MM.1S (cell line): ENCODE data around the gene SLC24A3.

ENCODE experiments used
- DNase-seq: peaks from one replicate; pipeline ENCODE4 v3.0.0-alpha.2; 2015
- H2AFZ ChIP-seq: fragments of 300-600 bp; sonication (generic); 2 replicates; pipeline ENCODE4 v1.6.0; 2016; ENCODE audit warnings: antibody characterized with exemption, low read length
- H3F3A ChIP-seq: fragments of 300-600 bp; sonication (generic); 2 replicates; pipeline ENCODE4 v1.6.1; 2016; ENCODE audit warnings: mild to moderate bottlenecking, antibody characterized with exemption, low read length, moderate library complexity, mixed read lengths; ENCODE audit not compliant: insufficient read depth
- H3K27ac ChIP-seq: fragments of 300-600 bp; sonication (generic); 2 replicates; pipeline ENCODE4 v1.5.1; 2016; ENCODE audit warnings: mild to moderate bottlenecking, low read length
- H3K27me3 ChIP-seq: fragments of 300-600 bp; sonication (generic); replicated peaks from 2 replicates; pipeline ENCODE4 v1.6.0; 2016; ENCODE audit warnings: low read length; ENCODE audit not compliant: insufficient read depth
- H3K36me3 ChIP-seq: fragments of 300-600 bp; sonication (generic); replicated peaks from 2 replicates; pipeline ENCODE4 v1.6.1; 2016; ENCODE audit warnings: mild to moderate bottlenecking, low read length, mixed read lengths; ENCODE audit not compliant: insufficient read depth
- H3K4me1 ChIP-seq: fragments of 300-600 bp; sonication (generic); 2 replicates; pipeline ENCODE4 v1.6.1; 2016; ENCODE audit warnings: low read length, mixed read lengths
- H3K4me2 ChIP-seq: fragments of 300-600 bp; sonication (generic); 2 replicates; pipeline ENCODE4 v1.6.0; 2016; ENCODE audit warnings: low read depth, low read length
- H3K4me3 ChIP-seq: fragments of 300-600 bp; sonication (generic); 2 replicates; pipeline ENCODE4 v1.5.1; 2016; ENCODE audit warnings: low read length, mixed read lengths
- H3K79me2 ChIP-seq: fragments of 300-600 bp; sonication (generic); 2 replicates; pipeline ENCODE4 v1.6.1; 2016; ENCODE audit warnings: mixed run types, low read length, mixed read lengths
- H3K9ac ChIP-seq: fragments of 300-600 bp; sonication (generic); 2 replicates; pipeline ENCODE4 v1.6.1; 2016; ENCODE audit warnings: low read length, mixed read lengths
- H3K9me2 ChIP-seq: fragments of 300-600 bp; sonication (generic); replicated peaks from 2 replicates; pipeline ENCODE4 v1.6.1; 2016; ENCODE audit warnings: mild to moderate bottlenecking, low read length, mixed read lengths; ENCODE audit not compliant: insufficient read depth
- H3K9me3 ChIP-seq: fragments of 300-600 bp; sonication (generic); replicated peaks from 2 replicates; pipeline ENCODE4 v1.6.1; 2016; ENCODE audit warnings: mild to moderate bottlenecking, low read length, mixed read lengths; ENCODE audit not compliant: insufficient read depth
- H4K20me1 ChIP-seq: fragments of 300-600 bp; sonication (generic); 2 replicates; pipeline ENCODE4 v1.6.1; 2016; ENCODE audit warnings: mild to moderate bottlenecking, low read length, moderate library complexity, mixed read lengths; ENCODE audit not compliant: insufficient read depth
- CTCF ChIP-seq: fragments of 300-600 bp; sonication (generic); IDR thresholded peaks from 2 replicates; pipeline ENCODE4 v1.5.1; 2016; ENCODE audit warnings: antibody characterized with exemption, low read length, mixed read lengths
- EZH2 ChIP-seq: fragments of 300-600 bp; sonication (generic); optimal IDR thresholded peaks from 2 replicates; pipeline ENCODE3; 2017; ENCODE audit warnings: low read depth, mild to moderate bottlenecking, antibody characterized with exemption, low read length, mixed read lengths
- EZH2phosphoT487 ChIP-seq: fragments of 300-600 bp; sonication (generic); IDR thresholded peaks from 2 replicates; pipeline ENCODE4 v1.6.1; 2018; ENCODE audit warnings: antibody characterized with exemption, low read length

Gene SLC24A3

DNA sequence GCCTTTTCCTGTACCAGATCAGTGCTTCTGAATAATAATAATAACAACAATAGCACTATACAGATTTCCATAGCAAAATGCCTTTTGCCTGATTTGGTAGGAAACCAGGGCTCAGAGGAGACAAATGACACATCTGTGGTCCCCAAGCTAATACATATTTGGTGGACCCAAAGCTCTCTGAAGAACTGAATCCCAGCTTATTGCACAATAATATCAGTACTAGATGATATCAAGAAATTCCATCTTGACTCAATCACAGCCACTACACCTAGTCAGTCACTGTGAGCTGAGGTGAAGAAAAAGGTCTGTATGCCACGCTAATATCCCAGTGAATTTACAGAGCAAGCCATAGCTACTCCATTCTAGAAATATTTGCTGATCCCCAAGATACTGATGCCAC, 275.0 kb downstream of the SLC24A3 start:
- no peak overlapping the region for H3K4me3 ChIP-seq
- no peaks in the 10 kb centered on the region for H3F3A ChIP-seq
- H3K27me3 ChIP-seq, result no peaks in the 10 kb centered on the region
- no peak for TF ChIP-seq EZH2phosphoT487
- TF ChIP-seq EZH2, result no peak
- no peak for TF ChIP-seq CTCF
- DNase-seq, result no peak
- H3K9ac ChIP-seq, result no peak overlapping the region
- H3K27ac ChIP-seq, result no peak overlapping the region
- no peak overlapping the region for H2AFZ ChIP-seq
- H3K9me3 ChIP-seq, result no peaks in the 10 kb centered on the region
- H3K36me3 ChIP-seq, result no peaks in the 10 kb centered on the region
- no peaks in the 10 kb centered on the region for H4K20me1 ChIP-seq
- no peaks in the 10 kb centered on the region for H3K9me2 ChIP-seq
- H3K79me2 ChIP-seq, result no peaks in the 10 kb centered on the region
- H3K4me2 ChIP-seq, result no peak overlapping the region
- H3K4me1 ChIP-seq, result no peaks in the 10 kb centered on the region

- H3K9ac ChIP-seq, result no peak overlapping the region
These were observed 278.8 kb downstream of the SLC24A3 start for GRCh38 chr20:19491241-19491640.

DNA sequence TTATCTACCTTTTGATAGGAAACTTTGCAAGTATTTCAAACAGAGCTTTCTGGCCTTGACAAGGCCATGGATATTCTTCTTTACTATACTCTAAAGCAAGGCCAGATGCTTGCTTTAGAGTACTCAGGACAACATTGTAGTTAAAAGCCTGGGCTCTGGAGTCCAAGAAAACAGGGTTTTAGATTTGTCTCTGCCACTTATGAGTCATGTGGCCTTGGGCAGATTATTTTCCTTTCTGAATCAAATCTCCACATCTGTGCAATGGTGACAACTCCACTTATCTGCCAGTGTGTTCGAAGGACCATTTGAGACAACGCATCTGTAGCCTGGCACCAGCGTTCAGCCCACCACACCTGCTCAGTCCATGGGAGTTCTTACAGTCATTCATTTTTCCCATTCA, 279.7 kb downstream of the SLC24A3 start:
- Histone ChIP-seq H4K20me1 (no peaks in the 10 kb centered on the region), H3K27me3 (no peaks in the 10 kb centered on the region), H3K4me1 (no peaks in the 10 kb centered on the region), H3K4me3 (no peak overlapping the region), H3K79me2 (no peaks in the 10 kb centered on the region), H3K27ac (no peak overlapping the region), H3K9ac (no peak overlapping the region), H3K4me2 (no peak overlapping the region), H3K36me3 (no peaks in the 10 kb centered on the region), H3F3A (no peaks in the 10 kb centered on the region), H3K9me3 (no peaks in the 10 kb centered on the region), H2AFZ (no peak overlapping the region), H3K9me2 (no peaks in the 10 kb centered on the region)
- DNase-seq, result no peak
- TF ChIP-seq EZH2 (no peak), CTCF (no peak), EZH2phosphoT487 (no peak)

More at GRCh38 chr20:19491241-19491640, 278.8 kb downstream of the SLC24A3 start:
- H3K79me2 ChIP-seq, result no peaks in the 10 kb centered on the region
- H3K9me3 ChIP-seq, result no peaks in the 10 kb centered on the region
- no peak overlapping the region for H3K4me3 ChIP-seq
- H3K9me2 ChIP-seq, result no peaks in the 10 kb centered on the region
- no peaks in the 10 kb centered on the region for H3K36me3 ChIP-seq
- no peak overlapping the region for H3K4me2 ChIP-seq
- H3K27me3 ChIP-seq, result no peaks in the 10 kb centered on the region
- TF ChIP-seq EZH2phosphoT487, result no peak
- no peak for TF ChIP-seq EZH2
- TF ChIP-seq CTCF, result no peak
- H3F3A ChIP-seq, result no peaks in the 10 kb centered on the region
- H2AFZ ChIP-seq, result no peak overlapping the region
- no peak overlapping the region for H3K27ac ChIP-seq
- H4K20me1 ChIP-seq, result no peaks in the 10 kb centered on the region
- no peaks in the 10 kb centered on the region for H3K4me1 ChIP-seq
- no peak for DNase-seq
